Inferior parietal cortex (tissue), 1 donor: ENCODE results near the gene SOCS3.

Source experiments
- DNase-seq: peaks from one replicate; pipeline ENCODE4 v3.0.0-alpha.2; 2016; ENCODE audit errors: extremely low spot score

Gene SOCS3

GRCh38 chr17:78359997-78360370, at the start of gene SOCS3:
TSS of gene SOCS3 (minus strand) at chr17:78360077. CDS start at chr17:78359095, 982 bp downstream.
- peak; percentile 73 for DNase-seq

GRCh38 chr17:78409191-78409928, 49.5 kb upstream of the SOCS3 start:
- DNase-seq: no peak

- no peak for DNase-seq
Observed at GRCh38 chr17:78408476-78409050, 48.7 kb upstream of the SOCS3 start.

- no peak for DNase-seq
Observed at GRCh38 chr17:78407387-78408000, 47.6 kb upstream of the SOCS3 start.

DNA sequence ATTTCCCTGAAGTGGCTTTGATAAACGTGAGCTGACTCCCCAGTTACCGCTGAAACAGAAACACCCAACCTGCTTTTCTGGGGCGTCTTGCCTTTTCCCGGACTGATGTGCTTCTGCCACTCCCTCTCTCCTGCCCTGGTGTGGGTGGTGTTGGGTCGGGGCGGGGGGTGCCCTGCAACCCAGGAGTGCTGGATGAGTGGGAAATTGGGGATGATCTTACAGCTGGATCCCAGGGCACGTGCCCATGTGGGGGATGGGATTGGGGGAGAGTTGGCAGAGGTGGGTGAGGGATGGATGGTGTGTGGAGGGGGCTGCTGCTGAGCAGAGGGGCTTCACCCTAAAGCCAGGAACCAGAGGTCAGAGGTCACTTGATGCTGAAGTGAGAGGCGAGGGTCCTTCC, 47.0 kb upstream of the SOCS3 start:
- DNase-seq: no peak

DNA sequence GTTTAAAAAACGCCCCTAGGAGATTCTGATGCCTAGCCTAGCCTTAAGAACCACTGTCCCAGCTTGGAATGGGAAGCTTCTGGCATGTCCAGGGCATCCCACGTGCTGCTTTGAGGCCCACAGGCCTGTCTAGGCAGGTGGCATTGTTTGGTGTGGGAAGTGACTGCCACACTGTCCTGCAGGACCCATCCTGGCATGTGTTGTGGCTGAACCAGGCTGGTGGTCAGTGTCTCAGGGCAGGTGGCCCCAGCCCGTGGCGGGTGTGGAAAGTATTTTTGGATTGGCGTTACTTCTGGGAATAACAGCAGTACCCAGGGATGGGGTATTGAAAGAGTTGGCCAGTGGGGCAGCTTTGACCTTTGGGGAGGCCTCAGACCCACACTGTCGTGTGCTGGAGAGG, 46.5 kb upstream of the SOCS3 start:
- no peak for DNase-seq

DNA sequence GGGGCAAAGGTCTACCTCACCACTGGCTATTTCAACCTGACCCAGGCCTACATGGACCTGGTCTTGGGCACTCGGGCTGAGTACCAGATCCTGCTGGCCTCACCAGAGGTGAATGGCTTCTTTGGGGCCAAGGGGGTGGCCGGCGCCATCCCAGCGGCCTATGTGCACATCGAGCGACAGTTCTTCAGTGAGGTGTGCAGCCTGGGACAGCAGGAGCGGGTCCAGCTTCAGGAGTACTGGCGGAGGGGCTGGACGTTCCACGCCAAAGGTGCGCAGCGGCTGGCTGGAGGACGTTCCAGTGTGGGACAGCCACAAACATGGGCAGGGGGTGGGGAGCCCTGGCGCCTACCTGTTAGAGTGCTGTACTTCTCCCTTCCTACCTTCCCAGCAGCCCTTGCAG, 43.9 kb upstream of the SOCS3 start:
- no peak for DNase-seq

GRCh38 chr17:78401891-78402290, 42.0 kb upstream of the SOCS3 start:
- no peak for DNase-seq

- DNase-seq: no peak
Observed at GRCh38 chr17:78401246-78401645, 41.4 kb upstream of the SOCS3 start.

DNA sequence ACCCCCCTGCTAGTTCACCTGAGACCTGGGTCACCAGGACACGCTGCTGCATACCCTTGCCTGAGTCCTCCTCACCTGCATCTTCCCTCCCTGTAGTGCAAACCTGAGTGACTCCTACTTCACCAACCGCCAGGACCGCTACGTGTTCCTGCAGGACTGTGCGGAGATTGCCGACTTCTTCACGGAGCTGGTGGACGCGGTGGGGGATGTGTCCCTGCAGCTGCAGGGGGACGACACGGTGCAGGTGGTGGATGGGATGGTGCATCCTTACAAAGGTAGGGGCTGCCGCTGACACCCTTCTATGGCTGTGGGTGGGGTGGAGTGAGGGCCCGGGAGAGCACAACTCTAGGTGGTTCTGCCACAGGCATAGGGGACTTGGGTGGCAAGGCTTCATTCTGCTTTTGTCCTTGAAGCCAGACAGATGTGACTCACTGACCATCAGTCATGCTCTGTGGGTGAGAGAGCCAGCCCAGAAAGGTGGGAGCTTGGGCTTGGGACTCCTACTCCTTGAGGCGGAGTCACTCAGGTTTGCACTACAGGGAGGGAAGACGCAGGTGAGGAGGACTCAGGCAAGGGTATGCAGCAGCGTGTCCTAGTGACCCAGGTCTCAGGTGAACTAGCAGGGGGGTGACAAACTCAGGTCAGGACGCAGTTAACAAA, 40.8 kb upstream of the SOCS3 start:
- DNase-seq: no peak

- DNase-seq: no peak
Observed at GRCh38 chr17:78399693-78400144, 39.8 kb upstream of the SOCS3 start.

DNA sequence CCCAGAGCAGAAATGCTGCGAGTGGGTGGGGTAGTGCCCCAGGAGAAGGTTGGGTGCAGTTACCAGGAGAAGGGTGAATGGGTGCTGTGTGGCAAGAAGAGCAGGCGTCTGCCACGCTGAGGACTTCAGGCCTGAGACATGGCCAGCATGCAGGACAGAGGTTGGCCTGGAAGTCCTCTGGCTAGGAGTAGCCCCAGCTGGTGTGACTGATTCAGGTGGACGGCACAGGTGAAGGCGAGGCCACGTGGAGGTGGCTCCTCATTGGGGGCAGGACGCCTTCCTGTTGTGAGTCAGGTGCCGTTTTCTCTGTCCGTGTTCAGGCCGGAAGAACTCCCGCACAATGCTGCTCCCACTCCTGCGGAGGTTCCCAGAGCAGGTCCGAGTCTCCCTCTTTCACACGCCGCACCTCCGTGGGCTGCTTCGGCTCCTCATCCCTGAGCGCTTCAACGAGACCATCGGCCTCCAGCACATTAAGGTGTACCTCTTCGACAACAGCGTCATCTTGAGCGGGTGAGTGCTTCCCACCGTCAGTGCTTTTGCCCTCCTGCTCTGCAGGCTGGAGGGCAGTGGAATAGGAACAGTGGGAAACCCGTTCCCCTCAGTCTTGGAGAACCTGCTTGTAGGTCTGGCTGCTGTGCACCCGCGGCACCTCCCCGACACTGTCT, 39.3 kb upstream of the SOCS3 start:
- DNase-seq: no peak

DNA sequence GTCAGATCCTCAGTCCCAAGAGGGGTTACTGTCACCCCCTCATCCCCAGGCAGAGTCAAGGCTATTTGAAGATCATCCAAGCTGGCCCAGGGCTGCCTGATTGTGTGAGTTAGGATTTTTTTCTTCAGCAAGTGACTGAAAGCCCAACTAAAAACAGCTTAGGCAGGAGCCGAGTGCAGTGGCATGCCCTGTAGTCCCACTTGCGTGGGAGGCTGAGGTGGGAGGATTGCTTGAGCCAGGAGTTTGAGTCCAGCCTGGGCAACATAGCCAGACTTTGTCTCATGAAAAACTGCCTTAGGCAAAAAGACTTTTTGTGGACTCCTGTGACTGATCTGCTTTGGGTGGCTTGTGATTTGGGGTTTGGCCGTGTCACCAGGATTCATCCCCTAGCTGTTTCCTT, 38.5 kb upstream of the SOCS3 start:
- DNase-seq: no peak

GRCh38 chr17:78397681-78398101, 37.8 kb upstream of the SOCS3 start:
- no peak for DNase-seq

DNA sequence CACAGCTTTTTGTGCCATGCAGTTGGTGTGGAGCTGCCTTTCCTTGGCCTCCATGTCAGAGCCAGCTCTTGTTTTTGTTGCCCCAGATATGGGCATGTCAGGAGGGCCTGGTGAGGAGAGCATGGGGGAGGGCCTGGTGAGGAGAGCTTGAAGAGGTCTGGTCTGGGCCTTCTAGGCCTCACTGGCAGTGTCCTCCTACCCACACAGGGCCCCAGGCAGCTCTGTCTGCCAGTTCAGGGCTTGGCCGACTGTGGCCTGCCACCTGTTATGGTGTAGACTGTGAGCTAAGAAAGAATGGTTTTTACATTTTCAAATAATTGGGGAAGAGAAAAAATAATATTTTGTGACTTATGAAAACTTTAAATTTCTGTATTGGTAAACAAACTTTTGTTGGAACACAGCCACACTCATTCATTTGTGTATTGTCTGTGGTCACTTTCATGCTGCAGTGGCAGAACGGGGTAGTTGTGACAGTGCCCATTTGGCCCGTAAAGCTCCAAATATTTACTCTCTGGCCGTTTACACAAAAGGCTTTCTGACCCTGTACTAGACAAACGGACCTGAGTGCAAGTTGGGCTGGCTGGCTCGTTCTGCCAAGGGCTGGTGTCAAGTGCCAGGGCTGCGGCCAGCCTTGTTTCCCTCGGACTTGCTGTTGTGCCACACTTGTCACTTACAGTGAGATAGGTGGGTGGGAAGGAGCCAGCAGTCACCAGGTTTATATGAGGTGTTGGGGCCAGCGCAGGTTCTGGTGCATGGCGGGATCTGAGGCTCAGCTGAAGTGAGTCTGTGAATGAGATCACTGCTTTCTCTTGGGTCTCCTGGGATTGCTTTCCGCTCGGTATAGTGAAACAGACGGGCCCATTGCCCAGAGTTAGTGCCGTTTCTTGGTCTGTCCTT, 36.8 kb upstream of the SOCS3 start:
- no peak for DNase-seq

DNA sequence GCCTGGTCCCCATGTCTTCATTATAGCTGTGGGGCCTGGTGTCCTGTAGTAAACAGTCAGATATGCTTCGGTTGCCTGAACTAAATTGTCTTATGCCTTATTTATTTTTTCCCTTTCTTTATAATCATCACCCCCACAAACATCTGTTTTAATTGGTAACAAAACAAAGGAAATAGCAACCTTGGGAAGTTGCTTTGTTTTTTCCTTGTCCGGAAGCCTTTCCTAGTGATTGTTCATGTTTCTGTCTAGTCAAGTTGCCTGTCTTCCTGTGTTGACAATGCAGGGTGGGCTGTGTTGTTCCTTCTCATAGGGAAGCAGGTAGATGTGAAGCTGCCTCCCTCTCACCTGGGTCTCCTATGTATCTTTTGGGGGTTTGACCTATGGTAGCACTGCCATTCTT, 35.3 kb upstream of the SOCS3 start:
- no peak for DNase-seq

- no peak for DNase-seq
Observed at GRCh38 chr17:78394209-78394608, 34.3 kb upstream of the SOCS3 start.

- no peak for DNase-seq
Observed at GRCh38 chr17:78393575-78393974, 33.7 kb upstream of the SOCS3 start.

DNA sequence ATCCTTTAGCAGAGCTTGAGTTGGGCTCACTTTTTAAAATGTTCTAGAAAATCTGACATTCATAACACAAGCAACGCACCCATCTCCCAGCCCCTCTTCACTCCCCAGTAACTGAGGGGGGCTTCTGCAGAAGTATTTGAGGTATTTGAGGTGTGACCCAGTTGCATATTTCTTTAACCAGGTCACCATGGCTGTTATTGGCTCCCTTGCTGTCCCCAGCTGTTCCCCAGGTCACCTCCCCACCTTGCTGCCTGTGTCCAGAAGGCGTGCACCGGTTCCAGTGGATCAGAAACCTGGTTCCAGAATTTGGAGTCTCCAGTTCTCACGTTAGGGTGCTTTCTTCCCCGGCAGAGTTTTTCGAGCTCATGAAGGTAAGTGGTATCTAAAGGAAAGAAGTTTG, 32.4 kb upstream of the SOCS3 start:
- no peak for DNase-seq

DNA sequence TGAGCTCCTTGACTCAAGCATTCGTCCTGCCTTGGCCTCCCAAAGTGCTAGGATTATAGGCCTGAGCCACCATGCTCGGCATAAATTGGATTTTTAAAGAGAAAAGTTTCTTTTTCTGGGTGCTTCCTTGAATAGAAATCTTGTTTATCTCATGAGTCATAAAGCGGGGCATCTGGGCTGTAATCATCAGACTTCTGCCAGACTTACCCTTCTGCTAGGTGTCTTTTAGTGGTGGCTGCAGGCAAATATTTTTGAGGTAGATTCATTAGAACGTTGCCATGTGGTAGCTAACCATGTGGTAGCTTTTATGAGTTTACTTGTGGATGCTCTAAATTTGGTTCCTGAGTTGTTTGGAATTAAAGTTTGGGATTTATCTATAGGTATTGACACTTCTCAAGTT, 32.0 kb upstream of the SOCS3 start:
- DNase-seq: no peak

DNA sequence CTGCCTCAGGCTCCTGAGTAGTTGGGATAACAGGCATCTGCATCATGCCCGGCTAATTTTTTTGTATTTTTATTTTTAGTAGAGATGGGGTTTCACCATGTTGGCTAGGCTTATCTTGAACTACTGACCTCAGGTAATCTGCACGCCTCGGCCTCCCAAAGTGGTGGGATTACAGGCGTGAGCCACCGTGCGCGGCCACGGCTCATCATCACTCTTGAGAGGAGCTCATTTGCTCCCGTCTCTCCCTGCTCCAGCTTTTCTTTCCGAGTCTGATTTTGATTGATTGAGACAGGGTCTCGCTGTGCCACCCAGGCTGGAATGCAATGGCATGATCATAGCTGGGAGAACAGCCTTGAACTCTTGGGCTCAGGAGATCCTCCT, 31.2 kb upstream of the SOCS3 start:
- DNase-seq: no peak
